Liver (tissue), 9 donors: ENCODE measurements around the gene NECTIN1. TPM values are rescaled to one million over a fixed set of nuclear protein-coding genes. Genes with fewer than 3 reads are reported as not detected.

Source experiments
- DNase-seq: peaks from one replicate; pipeline ENCODE4 v3.0.0-alpha.2; 2017; ENCODE audit warnings: low spot score
- H3K27ac ChIP-seq, 2 donors: one replicate each; pipeline ENCODE4 v1.7.0; 2013; ENCODE audit warnings: inconsistent platforms in 2 of 2, low read length in 2 of 2, control low read depth in 1 of 2, low read depth in 1 of 2, mild to moderate bottlenecking in 1 of 2
- H3K27me3 ChIP-seq, 4 donors: one replicate each; pipeline versions ENCODE4 v1.6.1 to v1.7.0; 2013; ENCODE audit warnings: low read length in 3 of 4, inconsistent platforms in 1 of 4, mild to moderate bottlenecking in 1 of 4, moderate library complexity in 1 of 4; ENCODE audit not compliant: control insufficient read depth in 4 of 4, insufficient read depth in 4 of 4
- H3K36me3 ChIP-seq, 4 donors: one replicate each; pipeline versions ENCODE4 v1.6.1 to v1.7.0; 2013; ENCODE audit warnings: low read length in 3 of 4, mild to moderate bottlenecking in 3 of 4, low read depth in 1 of 4, moderate library complexity in 1 of 4; ENCODE audit not compliant: control insufficient read depth in 4 of 4, insufficient read depth in 3 of 4
- H3K4me1 ChIP-seq, 4 donors: one replicate each; pipeline versions ENCODE4 v1.6.1 to v1.7.0; 2013; ENCODE audit warnings: low read length in 3 of 4, mild to moderate bottlenecking in 3 of 4, moderate library complexity in 1 of 4; ENCODE audit not compliant: control insufficient read depth in 4 of 4, insufficient read depth in 4 of 4
- H3K4me3 ChIP-seq, 3 donors: one replicate each; pipeline versions ENCODE4 v1.6.1 to v1.7.0; 2013; ENCODE audit warnings: low read length in 3 of 3, control low read depth in 1 of 3, low read depth in 1 of 3, mild to moderate bottlenecking in 1 of 3
- H3K9ac ChIP-seq, 2 donors: one replicate each; pipeline ENCODE4 v1.7.0; 2013; ENCODE audit warnings: low read length in 2 of 2, mild to moderate bottlenecking in 2 of 2, moderate library complexity in 2 of 2, control low read depth in 1 of 2, low read depth in 1 of 2
- H3K9me3 ChIP-seq, 4 donors: one replicate each; pipeline versions ENCODE4 v1.6.1 to v1.7.0; 2013; ENCODE audit warnings: low read length in 3 of 4; ENCODE audit not compliant: control insufficient read depth in 4 of 4
- ATF3 ChIP-seq: IDR thresholded peaks from 2 replicates; pipeline ENCODE4 v1.6.1; 2016; ENCODE audit warnings: antibody characterized with exemption
- CTCF ChIP-seq: fragments of 150-350 bp; IDR thresholded peaks from 2 replicates; pipeline ENCODE4 v1.5.1; 2017; ENCODE audit warnings: improper control_type of control experiment, low read depth, low read length; ENCODE audit not compliant: missing input control
- FOXA1 ChIP-seq: IDR thresholded peaks from 2 replicates; pipeline ENCODE4 v1.6.1; 2016; ENCODE audit warnings: antibody characterized with exemption
- FOXA2 ChIP-seq: IDR thresholded peaks from 2 replicates; pipeline ENCODE4 v1.6.1; 2016; ENCODE audit warnings: antibody characterized with exemption
- HNF4A ChIP-seq, 2 donors: conservative IDR thresholded peaks; 2 replicates each; pipeline ENCODE4 v1.6.1; 2016; ENCODE audit warnings: antibody characterized with exemption in 2 of 2, mild to moderate bottlenecking in 2 of 2
- HNF4G ChIP-seq: IDR thresholded peaks from 2 replicates; pipeline ENCODE4 v1.6.1; 2016; ENCODE audit warnings: antibody characterized with exemption
- JUND ChIP-seq, 2 donors: IDR thresholded peaks; 2 replicates each; pipeline ENCODE4 v1.6.1; 2016; ENCODE audit warnings: antibody characterized with exemption in 2 of 2
- MAX ChIP-seq: IDR thresholded peaks from 2 replicates; pipeline ENCODE4 v1.6.1; 2016; ENCODE audit warnings: antibody characterized with exemption
- NR2F2 ChIP-seq: IDR thresholded peaks from 2 replicates; pipeline ENCODE4 v1.6.1; 2016; ENCODE audit warnings: antibody characterized with exemption
- RAD21 ChIP-seq, 2 donors: IDR thresholded peaks; 2 replicates each; pipeline ENCODE4 v1.6.1; 2016; ENCODE audit warnings: antibody characterized with exemption in 2 of 2, mild to moderate bottlenecking in 2 of 2
- RXRA ChIP-seq, 2 donors: IDR thresholded peaks; 2 replicates each; pipeline ENCODE4 v1.6.1; 2017 to 2018; ENCODE audit warnings: antibody characterized with exemption in 2 of 2, mild to moderate bottlenecking in 1 of 2
- SP1 ChIP-seq: IDR thresholded peaks from 2 replicates; pipeline ENCODE4 v1.6.1; 2018; ENCODE audit warnings: antibody characterized with exemption, mild to moderate bottlenecking
- TAF1 ChIP-seq: conservative IDR thresholded peaks from 2 replicates; pipeline ENCODE4 v1.6.1; 2016; ENCODE audit warnings: antibody characterized with exemption, mild to moderate bottlenecking
- ZBTB33 ChIP-seq: IDR thresholded peaks from 2 replicates; pipeline ENCODE4 v1.6.1; 2016; ENCODE audit warnings: antibody characterized with exemption
- WGBS: extraction: QIAGEN DNeasy Blood & Tissue Kit; methylation state at CpG from one replicate; pipeline ENCODE4 v1.1.7; 2013; 5-methylcytosine and 5-hydroxymethylcytosine counted together
- polyA plus RNA-seq, 2 donors: library from polyadenylated mRNA; stranded (reverse) in 1 of 2; unstranded in 1 of 2; fragments of 200-250 nt in 1 of 2; fragments of >200 nt in 1 of 2; fragmentation: Nextera tagmentation in 1 of 2; extraction: Ambion mirVana in 1 of 2; gene quantifications; one replicate each; pipeline versions ENCODE4 v1.2.1 to v1.2.3, GENCODE V29; 2013 to 2015
- total RNA-seq, 2 donors: library from RNA; depleted of rRNA; stranded (reverse); fragments of >200 nt; gene quantifications; one replicate each; pipeline ENCODE4 v1.2.3, GENCODE V29; 2014
- donor health status: healthy.
- donor health status: healthy.
- donor health status: healthy.
- donor health status: healthy.
- donor health status: healthy.

NECTIN1 gene
- total and polyA plus RNA-seq, 4 donors, result 0.69 to 7.7 (median 5.0) TPM

GRCh38 chr11:119726585-119727522 is 2.1 kb downstream of the NECTIN1 start:
- no peak for DNase-seq
- Histone ChIP-seq H3K36me3 (no peaks in the 10 kb centered on the region), H3K27ac (no peak overlapping the region), H3K27me3 (no peaks in the 10 kb centered on the region), H3K9me3 (no peaks in the 10 kb centered on the region), H3K9ac (no peak overlapping the region), H3K4me3 (peak overlapping the region in 1 of 3 donors; percentile 86), H3K4me1 (peaks cover 10 to 29% (median 19%) of the 10 kb centered on the region in 4 donors)
- 50% methylated on average over 21 of the region's 21 CpGs for WGBS
- no peak for TF ChIP-seq HNF4A (conservative IDR thresholded peaks at IDR 0.05)
- TF ChIP-seq CTCF, result no peak
- TF ChIP-seq FOXA2, result no peak
- no peak for TF ChIP-seq JUND (IDR thresholded peaks at IDR 0.05)
- TF ChIP-seq RAD21 (IDR thresholded peaks at IDR 0.05), result no peak
- TF ChIP-seq SP1, result no peak
- TF ChIP-seq MAX, result no peak
- no peak for TF ChIP-seq RXRA (IDR thresholded peaks at IDR 0.05)
- no peak for TF ChIP-seq FOXA1
- TF ChIP-seq HNF4G, result no peak
- no peak for TF ChIP-seq ZBTB33
- no peak for TF ChIP-seq NR2F2
- TF ChIP-seq TAF1, result no peak
- TF ChIP-seq ATF3, result no peak

GRCh38 chr11:119726150-119726553 is 2.8 kb downstream of the NECTIN1 start:
- no peak overlapping the region for H3K4me3 ChIP-seq
- no peak for DNase-seq
- 86% methylated on average over 6 of the region's 6 CpGs for WGBS

More at GRCh38 chr11:119726150-119726553, 2.8 kb downstream of the NECTIN1 start:
- Histone ChIP-seq H3K4me1 (peaks cover 10 to 29% (median 19%) of the 10 kb centered on the region in 4 donors), H3K27me3 (no peaks in the 10 kb centered on the region), H3K9me3 (no peaks in the 10 kb centered on the region), H3K36me3 (no peaks in the 10 kb centered on the region), H3K27ac (no peak overlapping the region), H3K9ac (no peak overlapping the region)
- TF ChIP-seq FOXA2, result no peak
